Liver (tissue), 3 donors: ENCODE measurements around the gene CEP63.

Source experiments
- CTCF ChIP-seq: fragments of 150-350 bp; IDR thresholded peaks from 2 replicates; pipeline ENCODE4 v1.5.1; 2017; ENCODE audit warnings: improper control_type of control experiment, low read depth, low read length; ENCODE audit not compliant: missing input control
- EGR1 ChIP-seq, 2 donors: IDR thresholded peaks; 2 replicates each; pipeline ENCODE4 v1.6.1; 2016 to 2018; ENCODE audit warnings: antibody characterized with exemption in 2 of 2, low read depth in 2 of 2
- JUND ChIP-seq, 2 donors: IDR thresholded peaks; 2 replicates each; pipeline ENCODE4 v1.6.1; 2016; ENCODE audit warnings: antibody characterized with exemption in 2 of 2
- MAX ChIP-seq: IDR thresholded peaks from 2 replicates; pipeline ENCODE4 v1.6.1; 2016; ENCODE audit warnings: antibody characterized with exemption
- donor health status: healthy.
- donor health status: healthy.

- TF ChIP-seq MAX (no peak), CTCF (no peak), JUND (IDR thresholded peaks at IDR 0.05) (no peak), EGR1 (IDR thresholded peaks at IDR 0.05; ENCODE audit: low read depth in 2 of 2) (no peak)
Observed at GRCh38 chr3:134603480-134603879, 117.6 kb downstream of the CEP63 start.
